Ishikawa (cell line): ENCODE data around the gene SELENOP.

Experiments
- CEBPB ChIP-seq: IDR thresholded peaks from 2 replicates; pipeline ENCODE4 v1.6.1; 2012
- CREB1 ChIP-seq: IDR thresholded peaks from 2 replicates; pipeline ENCODE4 v1.6.1; 2012; ENCODE audit warnings: low read depth
- EGR1 ChIP-seq: IDR thresholded peaks from 2 replicates; pipeline ENCODE4 v1.6.1; 2012
- EP300 ChIP-seq: IDR thresholded peaks from 2 replicates; pipeline ENCODE4 v1.6.1; 2012; ENCODE audit warnings: borderline replicate concordance
- FOXM1 ChIP-seq: IDR thresholded peaks from 2 replicates; pipeline ENCODE4 v1.6.1; 2012; ENCODE audit warnings: low read depth, borderline replicate concordance
- NFIC ChIP-seq: IDR thresholded peaks from 2 replicates; pipeline ENCODE4 v1.6.1; 2012
- RAD21 ChIP-seq: IDR thresholded peaks from 2 replicates; pipeline ENCODE4 v1.6.1; 2012; ENCODE audit warnings: low read depth
- TAF1 ChIP-seq: IDR thresholded peaks from 2 replicates; pipeline ENCODE4 v1.6.1; 2012; ENCODE audit warnings: low read depth, mild to moderate bottlenecking
- TCF12 ChIP-seq: IDR thresholded peaks from 2 replicates; pipeline ENCODE4 v1.6.1; 2012; ENCODE audit warnings: low read depth
- TEAD4 ChIP-seq: IDR thresholded peaks from 2 replicates; pipeline ENCODE4 v1.6.1; 2012
- YY1 ChIP-seq: IDR thresholded peaks from 2 replicates; pipeline ENCODE4 v1.6.1; 2012; ENCODE audit warnings: low read depth
- ZBTB7A ChIP-seq: IDR thresholded peaks from 2 replicates; pipeline ENCODE4 v1.6.1; 2012; ENCODE audit warnings: low read depth
- TF ChIP-seq, protein P1 (sequence below): IDR thresholded peaks from 2 replicates; pipeline ENCODE4 v1.6.1; 2012
- TF ChIP-seq, protein P2 (sequence below): IDR thresholded peaks from 2 replicates; pipeline ENCODE4 v1.6.1; 2012; ENCODE audit warnings: low read depth, mild to moderate bottlenecking
- TF ChIP-seq, protein P3 (sequence below): IDR thresholded peaks from 2 replicates; pipeline ENCODE4 v1.6.1; 2012

The SELENOP gene

DNA sequence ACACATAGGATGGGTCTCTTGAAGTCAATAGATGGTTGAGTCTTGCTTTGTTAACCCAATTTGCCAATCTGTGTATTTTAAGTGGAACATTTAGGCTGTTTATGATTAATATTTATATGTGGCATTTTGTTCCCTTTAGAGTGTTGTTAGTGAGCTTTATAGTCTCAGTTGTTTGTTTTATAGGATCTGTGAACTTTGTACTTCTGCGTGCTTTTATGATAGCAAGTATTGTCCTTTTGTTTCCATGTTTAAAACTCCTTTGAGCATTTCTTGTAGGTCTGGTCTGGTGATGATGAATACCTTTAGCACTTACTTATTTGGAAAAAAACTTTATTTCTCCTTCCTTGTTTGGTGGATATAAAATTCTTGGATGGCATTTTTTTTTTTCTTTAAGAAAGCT lies 23.8 kb downstream of the SELENOP start:
- TF ChIP-seq, protein P1, sequence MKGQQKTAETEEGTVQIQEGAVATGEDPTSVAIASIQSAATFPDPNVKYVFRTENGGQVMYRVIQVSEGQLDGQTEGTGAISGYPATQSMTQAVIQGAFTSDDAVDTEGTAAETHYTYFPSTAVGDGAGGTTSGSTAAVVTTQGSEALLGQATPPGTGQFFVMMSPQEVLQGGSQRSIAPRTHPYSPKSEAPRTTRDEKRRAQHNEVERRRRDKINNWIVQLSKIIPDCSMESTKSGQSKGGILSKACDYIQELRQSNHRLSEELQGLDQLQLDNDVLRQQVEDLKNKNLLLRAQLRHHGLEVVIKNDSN = no peak
- no peak for TF ChIP-seq RAD21
- TF ChIP-seq TCF12 = no peak
- TF ChIP-seq CREB1 = no peak
- TF ChIP-seq TEAD4 = no peak
- TF ChIP-seq YY1 = no peak
- no peak for TF ChIP-seq ZBTB7A
- TF ChIP-seq TAF1 = no peak

DNA sequence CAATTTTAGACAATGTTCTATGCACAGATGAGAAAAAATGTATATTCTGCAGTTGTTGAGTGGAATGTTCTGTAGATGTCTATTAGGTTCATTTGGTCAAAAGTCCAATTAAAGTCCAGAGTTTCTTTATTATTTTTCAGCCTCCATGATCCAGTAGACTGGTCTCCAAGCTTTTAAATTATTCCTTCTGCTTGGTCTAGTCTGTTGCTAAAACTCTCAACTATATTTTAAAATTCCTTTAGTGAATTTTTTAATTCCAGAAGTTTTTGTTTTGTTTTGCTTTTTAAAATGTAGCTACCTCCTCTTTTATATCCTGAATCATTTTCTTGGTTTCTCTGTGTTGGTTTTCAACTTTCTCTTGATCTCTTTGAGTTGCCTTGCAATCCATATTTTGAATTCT lies 24.6 kb downstream of the SELENOP start:
- TF ChIP-seq NFIC = no peak
- TF ChIP-seq ZBTB7A = no peak
- TF ChIP-seq, protein P2, sequence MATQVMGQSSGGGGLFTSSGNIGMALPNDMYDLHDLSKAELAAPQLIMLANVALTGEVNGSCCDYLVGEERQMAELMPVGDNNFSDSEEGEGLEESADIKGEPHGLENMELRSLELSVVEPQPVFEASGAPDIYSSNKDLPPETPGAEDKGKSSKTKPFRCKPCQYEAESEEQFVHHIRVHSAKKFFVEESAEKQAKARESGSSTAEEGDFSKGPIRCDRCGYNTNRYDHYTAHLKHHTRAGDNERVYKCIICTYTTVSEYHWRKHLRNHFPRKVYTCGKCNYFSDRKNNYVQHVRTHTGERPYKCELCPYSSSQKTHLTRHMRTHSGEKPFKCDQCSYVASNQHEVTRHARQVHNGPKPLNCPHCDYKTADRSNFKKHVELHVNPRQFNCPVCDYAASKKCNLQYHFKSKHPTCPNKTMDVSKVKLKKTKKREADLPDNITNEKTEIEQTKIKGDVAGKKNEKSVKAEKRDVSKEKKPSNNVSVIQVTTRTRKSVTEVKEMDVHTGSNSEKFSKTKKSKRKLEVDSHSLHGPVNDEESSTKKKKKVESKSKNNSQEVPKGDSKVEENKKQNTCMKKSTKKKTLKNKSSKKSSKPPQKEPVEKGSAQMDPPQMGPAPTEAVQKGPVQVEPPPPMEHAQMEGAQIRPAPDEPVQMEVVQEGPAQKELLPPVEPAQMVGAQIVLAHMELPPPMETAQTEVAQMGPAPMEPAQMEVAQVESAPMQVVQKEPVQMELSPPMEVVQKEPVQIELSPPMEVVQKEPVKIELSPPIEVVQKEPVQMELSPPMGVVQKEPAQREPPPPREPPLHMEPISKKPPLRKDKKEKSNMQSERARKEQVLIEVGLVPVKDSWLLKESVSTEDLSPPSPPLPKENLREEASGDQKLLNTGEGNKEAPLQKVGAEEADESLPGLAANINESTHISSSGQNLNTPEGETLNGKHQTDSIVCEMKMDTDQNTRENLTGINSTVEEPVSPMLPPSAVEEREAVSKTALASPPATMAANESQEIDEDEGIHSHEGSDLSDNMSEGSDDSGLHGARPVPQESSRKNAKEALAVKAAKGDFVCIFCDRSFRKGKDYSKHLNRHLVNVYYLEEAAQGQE = no peak
- TF ChIP-seq, protein P1 = no peak
- TF ChIP-seq CEBPB = no peak
- TF ChIP-seq RAD21 = no peak
- TF ChIP-seq EGR1 = no peak
- TF ChIP-seq YY1 = no peak
- no peak for TF ChIP-seq CREB1
- TF ChIP-seq TAF1 = no peak
- TF ChIP-seq EP300 = no peak
- TF ChIP-seq FOXM1 = no peak

DNA sequence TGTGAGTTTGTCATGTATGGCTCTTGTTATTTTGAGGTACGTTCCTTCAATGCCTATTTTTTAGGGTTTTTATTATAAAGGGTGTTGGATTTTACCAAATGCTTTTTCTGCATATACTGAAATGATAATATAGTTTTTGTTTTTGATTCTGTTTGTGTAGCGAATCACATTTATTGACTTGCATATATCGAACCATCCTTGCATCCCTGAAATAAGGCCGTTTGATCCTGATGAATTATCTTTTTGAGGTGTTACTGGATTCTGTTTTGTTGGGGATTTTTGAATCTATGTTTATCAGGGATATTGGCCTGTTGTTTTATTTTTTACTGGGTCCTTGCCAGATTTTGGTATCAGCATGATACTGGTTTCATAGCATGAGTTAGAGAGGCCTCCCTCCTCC lies 25.9 kb downstream of the SELENOP start:
- TF ChIP-seq, protein P2 = no peak
- no peak for TF ChIP-seq YY1
- TF ChIP-seq, protein P3, sequence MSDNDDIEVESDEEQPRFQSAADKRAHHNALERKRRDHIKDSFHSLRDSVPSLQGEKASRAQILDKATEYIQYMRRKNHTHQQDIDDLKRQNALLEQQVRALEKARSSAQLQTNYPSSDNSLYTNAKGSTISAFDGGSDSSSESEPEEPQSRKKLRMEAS = no peak
- no peak for TF ChIP-seq TAF1
- no peak for TF ChIP-seq NFIC
- TF ChIP-seq EP300 = no peak
- TF ChIP-seq RAD21 = no peak
- no peak for TF ChIP-seq TEAD4
- TF ChIP-seq CREB1 = no peak

DNA sequence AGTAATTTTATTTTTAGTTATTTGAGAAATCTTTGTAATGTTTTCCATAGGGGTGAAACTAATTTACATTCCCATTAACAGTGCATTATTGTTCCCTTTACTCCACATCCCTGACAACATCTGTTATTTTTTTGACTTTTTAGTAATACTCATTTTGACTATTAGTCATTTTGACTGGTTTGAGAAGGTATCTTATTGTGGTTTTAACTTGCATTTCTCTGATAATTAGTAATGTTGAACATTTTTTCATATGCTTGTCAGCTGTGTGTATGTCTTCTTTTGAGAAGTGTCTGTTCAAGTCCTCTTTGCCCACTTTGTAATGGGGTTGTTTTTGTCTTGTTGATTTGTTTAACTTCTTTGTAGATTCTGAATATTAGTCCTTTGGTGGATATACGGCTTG lies 27.6 kb downstream of the SELENOP start:
- TF ChIP-seq NFIC (no peak), TCF12 (no peak), TAF1 (no peak), TEAD4 (no peak), ZBTB7A (no peak), CREB1 (no peak), YY1 (no peak), EP300 (no peak), CEBPB (no peak), EGR1 (no peak), RAD21 (no peak), FOXM1 (no peak)
- TF ChIP-seq, protein P3 = no peak
- TF ChIP-seq, protein P1 = no peak
- TF ChIP-seq, protein P2 = no peak
